WTC11 (cell line): ENCODE data around the gene TMEM250.

Experiments
- CREM ChIP-seq: sonication (generic); formaldehyde crosslinking; IDR thresholded peaks from 2 replicates; pipeline ENCODE4 v1.8.1; 2022; ENCODE audit warnings: mild to moderate bottlenecking, missing genetic modification reagents, moderate library complexity
- IRF2 ChIP-seq: sonication (generic); formaldehyde crosslinking; IDR thresholded peaks from 2 replicates; pipeline ENCODE4 v1.8.0; 2022; ENCODE audit warnings: low read depth, missing genetic modification reagents, borderline replicate concordance
- SMAD3 ChIP-seq: sonication (generic); formaldehyde crosslinking; IDR thresholded peaks from 2 replicates; pipeline ENCODE4 v1.8.0; 2022; ENCODE audit warnings: missing genetic modification reagents, mild to moderate bottlenecking, borderline replicate concordance
- ZNF263 ChIP-seq: sonication (generic); formaldehyde crosslinking; IDR thresholded peaks from 2 replicates; pipeline ENCODE4 v1.8.1; 2022; ENCODE audit warnings: low read depth, mild to moderate bottlenecking, moderate library complexity, missing genetic modification reagents
- TF ChIP-seq, protein P1 (sequence below): sonication (generic); formaldehyde crosslinking; IDR thresholded peaks from 2 replicates; pipeline ENCODE4 v1.8.1; 2023; ENCODE audit warnings: mild to moderate bottlenecking, missing genetic modification reagents, moderate library complexity
- TF ChIP-seq, protein P2 (sequence below): sonication (generic); formaldehyde crosslinking; IDR thresholded peaks from 2 replicates; pipeline ENCODE4 v1.8.1; 2022; ENCODE audit warnings: low read depth, missing genetic modification reagents, borderline replicate concordance

DNA sequence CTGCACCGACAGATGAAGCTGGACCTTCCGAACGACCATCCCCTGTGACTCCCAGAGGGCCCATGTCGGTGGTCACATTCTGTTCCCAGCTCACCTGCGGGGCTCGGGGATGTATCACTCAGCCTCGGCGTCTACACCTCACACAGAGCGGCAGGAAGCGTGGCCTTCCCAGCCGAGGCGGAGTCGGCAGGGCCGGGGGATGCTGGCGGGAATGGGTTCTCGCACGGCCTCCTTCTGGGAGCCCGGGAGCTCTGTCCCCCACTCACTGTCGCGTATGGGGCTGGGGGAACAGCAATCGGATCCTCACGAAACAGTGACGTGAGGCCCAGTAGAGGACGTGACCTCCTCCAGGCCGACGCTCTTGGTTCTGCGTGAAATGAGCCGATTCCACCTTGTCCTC, 44.0 kb downstream of the TMEM250 start:
- TF ChIP-seq, protein P1, sequence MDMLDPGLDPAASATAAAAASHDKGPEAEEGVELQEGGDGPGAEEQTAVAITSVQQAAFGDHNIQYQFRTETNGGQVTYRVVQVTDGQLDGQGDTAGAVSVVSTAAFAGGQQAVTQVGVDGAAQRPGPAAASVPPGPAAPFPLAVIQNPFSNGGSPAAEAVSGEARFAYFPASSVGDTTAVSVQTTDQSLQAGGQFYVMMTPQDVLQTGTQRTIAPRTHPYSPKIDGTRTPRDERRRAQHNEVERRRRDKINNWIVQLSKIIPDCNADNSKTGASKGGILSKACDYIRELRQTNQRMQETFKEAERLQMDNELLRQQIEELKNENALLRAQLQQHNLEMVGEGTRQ (CRISPR knock-in tag), result no peak
- TF ChIP-seq IRF2 (no peak), SMAD3 (CRISPR knock-in tag) (no peak), CREM (CRISPR knock-in tag) (no peak), ZNF263 (no peak)
- TF ChIP-seq, protein P2, sequence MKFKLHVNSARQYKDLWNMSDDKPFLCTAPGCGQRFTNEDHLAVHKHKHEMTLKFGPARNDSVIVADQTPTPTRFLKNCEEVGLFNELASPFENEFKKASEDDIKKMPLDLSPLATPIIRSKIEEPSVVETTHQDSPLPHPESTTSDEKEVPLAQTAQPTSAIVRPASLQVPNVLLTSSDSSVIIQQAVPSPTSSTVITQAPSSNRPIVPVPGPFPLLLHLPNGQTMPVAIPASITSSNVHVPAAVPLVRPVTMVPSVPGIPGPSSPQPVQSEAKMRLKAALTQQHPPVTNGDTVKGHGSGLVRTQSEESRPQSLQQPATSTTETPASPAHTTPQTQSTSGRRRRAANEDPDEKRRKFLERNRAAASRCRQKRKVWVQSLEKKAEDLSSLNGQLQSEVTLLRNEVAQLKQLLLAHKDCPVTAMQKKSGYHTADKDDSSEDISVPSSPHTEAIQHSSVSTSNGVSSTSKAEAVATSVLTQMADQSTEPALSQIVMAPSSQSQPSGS (CRISPR knock-in tag), result no peak
